HG03439 (cell line): Measurements from ENCODE around the gene PDP2.
A peak's percentile ranks its signal among the peaks of the same experiment; 100 is the strongest.

Source experiments
- ATAC-seq: cut with Tn5 transposase; IDR thresholded peaks from one replicate; pipeline ENCODE4 v1.9.1; 2021; ENCODE audit warnings: mild to moderate bottlenecking, moderate library complexity; ENCODE audit not compliant: unreplicated experiment

Gene PDP2

DNA sequence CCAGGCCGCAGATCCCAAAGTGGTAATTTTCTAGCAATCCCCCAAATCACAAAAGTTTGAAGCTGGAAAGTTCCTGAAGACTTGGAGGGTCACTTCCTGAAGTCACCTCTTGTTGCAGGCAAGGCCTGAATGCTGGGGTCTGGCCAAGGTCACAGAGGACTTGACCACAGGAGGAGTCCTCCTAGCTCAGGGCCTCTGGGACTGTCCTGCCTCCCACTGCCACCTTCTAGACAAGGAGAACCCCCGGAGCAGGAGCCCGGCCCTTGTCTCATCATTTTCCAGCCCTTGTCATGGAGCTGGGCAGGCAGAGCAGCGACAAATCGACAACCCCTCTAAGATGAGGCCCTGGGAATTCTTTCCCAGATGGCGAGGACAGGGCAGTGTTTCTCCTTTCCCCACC is 38.0 kb downstream of the PDP2 start:
- no peak for ATAC-seq

DNA sequence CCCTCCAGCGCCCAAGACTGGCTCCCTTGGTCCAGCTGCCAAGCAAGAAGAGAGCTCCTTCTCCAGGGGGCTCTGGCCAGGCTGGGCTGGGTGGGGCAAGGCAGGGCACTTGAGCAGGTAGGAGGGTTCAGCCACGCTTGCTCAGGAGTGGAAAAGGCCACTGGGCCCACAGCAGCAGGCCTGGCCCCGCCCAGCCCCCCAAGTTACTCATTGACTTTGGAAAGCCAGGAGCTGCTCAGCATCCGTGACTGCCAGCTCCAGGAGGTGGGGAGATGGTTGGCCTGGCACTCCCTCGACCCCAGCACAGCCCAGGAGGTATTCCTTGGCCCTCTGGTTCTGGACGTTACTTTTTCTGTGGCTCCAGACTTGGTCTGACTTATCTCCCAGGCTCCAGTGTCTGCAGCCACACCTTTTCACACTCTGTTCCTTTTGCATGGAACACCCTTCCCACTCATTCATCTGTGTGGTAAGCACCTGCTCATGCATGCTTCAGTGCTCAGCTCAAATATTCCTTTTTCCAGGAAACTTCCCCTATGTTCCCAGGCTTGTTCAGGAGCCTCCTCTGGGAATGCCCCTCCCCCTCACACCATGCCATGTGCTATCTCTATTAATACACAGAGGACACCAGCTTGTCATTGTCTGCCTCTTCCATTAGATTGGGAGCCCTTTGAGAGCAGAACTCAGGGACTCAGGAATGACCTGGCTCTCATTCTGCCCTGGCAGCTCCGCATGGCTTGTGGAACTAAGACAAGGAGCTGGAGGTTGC is 38.7 kb downstream of the PDP2 start, which contains the start of gene CDH16:
TSS of gene CDH16 (minus strand) at position 83 of the 766 bp plus-strand sequence. CDS start 820 bp downstream, outside the sequence.
- ATAC-seq: no peak

DNA sequence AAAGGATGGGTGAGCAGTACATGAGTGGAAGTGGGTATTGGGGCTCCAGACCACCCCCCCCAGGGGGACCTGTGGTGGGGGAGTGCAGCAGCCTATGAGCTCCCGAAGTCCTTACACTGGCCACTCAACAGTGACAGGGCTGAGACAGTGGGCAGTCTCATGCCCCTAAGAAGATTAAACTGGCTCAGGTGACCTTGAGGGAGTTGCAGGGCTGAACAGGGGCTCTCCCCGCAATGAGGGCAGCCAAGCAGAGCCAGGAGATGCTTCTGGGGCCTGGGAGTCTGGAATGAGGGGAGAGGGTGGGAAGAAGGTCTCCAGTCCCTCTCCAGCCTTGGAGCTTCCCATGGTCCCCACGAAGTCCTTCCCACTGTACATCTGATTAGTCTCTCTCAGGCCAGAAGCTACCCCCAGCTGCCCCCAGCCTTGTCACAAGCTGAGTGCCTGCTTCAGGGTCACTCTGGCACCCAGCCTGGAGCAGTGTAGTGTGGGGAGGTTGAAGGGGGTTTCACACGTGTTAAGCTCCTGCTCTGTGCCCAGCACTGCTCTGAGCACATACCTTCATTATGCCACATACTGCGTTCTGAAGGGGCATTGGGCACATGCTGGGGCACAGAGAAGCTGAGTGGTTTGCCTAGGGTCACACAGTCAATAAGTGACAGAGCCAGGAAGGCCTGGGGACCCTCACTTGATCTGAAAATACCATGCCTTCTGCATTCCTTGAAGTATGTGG is 39.4 kb downstream of the PDP2 start:
- no peak for ATAC-seq

DNA sequence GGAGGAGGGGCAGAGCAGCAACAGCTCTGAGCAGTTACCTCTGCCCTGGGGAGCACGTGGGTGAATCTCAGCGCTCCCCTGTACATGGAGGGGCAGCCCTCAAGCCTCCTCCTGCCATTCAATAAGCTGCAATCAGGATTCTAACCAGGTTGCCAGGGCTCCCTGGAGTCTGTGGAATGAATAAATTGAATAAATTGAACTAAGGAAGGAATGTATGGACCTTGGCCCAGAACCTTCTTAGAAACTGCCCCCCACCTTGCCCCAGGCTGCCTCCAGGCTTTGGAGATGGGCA is 39.9 kb downstream of the PDP2 start:
- ATAC-seq: no peak

DNA sequence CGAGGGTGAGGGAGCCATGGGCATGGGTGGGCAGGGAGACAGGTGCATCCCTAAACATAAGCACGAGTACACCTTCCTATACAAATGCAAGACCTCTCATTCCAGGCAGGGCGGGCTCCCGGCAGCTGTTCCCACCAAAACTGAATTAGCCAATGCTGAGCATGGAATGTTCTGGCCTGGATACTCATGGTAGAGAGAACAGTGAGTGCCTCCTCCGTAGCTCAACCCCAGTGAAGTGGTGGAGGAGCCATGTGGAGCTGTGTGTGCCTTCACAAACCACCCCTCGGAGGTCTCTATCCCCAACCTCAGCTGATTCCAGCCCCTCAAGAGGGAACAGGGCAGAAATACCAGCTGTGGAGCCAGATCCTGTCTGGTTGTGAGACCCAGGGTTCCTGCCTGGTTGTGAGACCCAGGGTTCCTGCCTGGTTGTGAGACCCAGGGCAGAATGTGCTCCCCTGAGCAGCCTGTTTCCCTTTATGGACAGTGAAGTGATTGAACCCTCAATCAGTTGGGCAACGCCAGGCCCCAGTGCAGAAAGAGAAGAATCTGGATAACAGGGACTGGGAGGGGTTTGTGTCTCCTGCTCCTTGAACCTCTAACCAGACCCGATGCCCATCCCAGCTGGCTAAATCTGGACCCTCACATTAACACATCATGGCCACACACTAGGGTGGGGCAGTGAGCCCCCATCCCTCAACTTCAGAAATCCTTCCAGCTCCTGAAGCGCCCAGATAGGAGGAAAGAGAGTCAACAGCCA is 40.8 kb downstream of the PDP2 start:
- ATAC-seq: no peak

DNA sequence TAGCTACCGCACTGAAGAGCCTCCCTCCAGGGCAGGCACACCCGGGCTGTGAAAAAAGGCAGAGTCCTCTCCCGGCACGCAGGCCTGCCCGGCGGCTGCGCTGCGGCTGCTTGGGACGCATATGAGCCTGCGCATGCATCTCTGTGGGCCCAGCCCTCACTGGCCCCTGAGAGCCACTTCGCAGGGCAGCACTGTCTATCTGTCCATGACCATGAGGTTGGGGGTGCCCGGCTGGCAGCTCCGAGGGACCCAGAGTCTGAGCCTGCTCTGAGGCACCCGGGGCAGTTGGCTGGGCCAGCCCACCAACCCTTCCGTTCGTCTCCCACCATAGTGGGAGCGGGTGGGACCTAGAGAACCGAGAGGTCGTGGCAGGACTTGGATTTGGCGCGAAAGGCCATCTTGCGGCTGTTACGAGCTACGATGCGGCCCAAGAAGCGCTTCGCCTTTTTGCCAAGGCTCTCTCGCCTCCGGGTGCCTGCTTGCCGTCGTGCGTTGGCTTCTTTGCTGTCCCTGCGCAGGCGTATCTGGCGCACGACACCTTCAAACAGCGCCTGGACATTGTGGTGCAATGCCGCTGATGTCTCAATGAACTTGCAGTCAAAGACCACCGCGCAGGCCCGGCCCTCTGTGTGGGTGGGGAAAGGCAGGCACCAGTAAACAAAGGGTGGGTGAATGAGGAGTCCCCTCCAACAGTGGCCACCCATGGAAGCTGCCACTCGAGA is 41.6 kb downstream of the PDP2 start:
- no peak for ATAC-seq

DNA sequence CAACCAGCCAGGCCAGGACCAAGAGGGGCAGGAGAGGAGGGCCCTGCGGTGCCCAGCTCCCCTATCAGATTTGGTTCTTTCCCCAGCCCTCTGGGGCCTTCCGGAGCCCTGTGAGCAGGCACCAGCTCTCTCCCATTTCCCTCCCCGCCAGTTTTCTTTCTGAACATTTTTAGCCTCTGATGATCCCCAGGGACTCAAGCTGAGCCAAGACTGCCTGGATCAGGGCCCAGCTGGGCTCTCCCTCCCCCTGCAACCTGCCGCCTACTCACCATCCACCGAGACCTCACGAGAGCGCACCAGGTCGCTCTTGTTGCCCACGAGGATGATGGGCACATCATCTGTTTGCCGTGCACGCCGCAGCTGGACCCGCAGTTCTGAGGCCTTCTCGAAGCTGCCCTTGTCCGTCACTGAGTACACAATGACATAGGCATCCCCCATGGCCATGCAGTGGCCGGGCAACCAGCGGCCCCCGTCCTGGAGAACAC is 43.0 kb downstream of the PDP2 start:
- no peak for ATAC-seq

DNA sequence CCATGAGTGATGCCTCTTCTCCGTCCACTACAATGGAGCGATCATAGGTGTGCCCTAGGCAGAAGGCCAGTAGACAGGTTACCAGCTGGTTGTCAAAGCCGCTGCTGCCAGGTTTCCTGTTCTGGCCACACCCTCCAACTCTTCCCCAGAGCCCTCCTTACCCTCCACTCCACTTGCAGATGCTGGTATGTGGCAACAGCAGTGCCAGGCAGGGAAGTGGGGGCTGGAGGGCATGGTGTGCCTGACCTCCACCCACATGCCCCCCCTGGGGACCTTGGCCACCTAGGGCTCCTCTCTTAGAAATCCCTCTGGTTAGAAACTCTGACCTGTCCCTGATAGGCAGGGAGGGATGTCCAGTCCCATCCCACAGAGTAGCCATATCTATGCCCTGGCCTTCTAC is 43.6 kb downstream of the PDP2 start:
- ATAC-seq: no peak

DNA sequence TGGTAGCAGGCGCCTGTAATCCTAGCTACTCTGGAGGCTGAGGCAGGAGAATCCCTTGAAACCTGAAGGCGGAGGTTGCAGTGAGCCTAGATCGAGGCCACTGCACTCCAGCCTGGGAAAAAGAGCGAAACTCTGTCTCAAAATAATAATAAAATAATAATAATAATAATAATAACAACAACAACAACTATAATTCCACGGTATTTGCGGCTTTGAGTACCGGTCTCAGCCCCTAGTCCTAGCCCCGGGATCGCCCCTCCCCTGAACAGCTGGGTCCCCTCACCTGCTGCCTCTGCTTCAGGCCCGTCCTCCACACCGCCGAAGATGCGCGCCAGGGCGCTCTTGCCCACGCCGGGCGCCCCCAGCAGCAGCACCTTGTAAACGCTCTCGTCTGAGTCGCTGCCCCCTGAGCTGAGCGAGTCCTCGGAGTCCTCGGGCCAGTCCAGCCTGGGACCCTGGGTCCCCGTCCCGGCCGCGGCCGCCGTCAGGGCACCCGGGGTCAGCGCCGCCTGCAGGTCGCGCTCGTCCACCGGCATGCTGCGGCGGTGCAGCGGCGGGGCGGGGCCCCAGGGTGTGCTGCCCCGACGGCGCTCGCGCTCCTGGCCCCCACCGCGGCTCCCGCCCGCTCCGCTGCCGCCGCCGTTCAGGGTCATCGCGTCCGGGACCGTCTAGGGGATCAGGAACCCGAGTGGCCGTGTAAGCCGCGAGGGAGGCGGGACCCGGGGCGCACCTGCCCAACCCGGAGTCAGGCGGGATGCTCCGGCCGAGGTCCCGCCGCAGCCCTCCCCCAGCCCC is 44.4 kb downstream of the PDP2 start:
- no peak for ATAC-seq

DNA sequence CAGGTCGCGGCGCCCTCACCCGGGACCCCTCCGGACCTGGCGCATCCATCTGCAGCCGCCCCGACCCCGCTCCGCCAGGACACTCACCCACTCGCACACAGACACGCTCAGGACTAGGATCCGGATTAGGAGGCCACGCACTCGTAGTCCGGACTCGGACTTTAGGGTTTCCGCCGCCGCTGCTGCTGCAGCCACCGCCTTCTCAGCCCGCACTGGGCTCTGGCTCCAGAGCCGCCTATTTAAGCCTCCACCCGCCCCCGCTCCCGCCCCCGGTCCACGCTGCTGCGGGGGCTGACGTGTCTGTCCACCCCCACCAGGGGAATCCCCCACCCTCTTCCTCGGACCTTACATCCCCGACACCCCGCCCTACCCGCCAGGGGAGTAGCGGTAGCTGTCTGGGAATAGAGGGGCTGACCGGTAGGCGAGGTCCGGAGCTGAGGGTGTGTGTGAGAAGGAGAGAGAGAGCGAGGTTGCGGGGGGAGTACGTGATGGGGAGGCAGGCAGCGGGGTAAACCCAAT is 45.1 kb downstream of the PDP2 start, which contains the start of gene RRAD:
TSS of gene RRAD (minus strand) at position 214 of the 519 bp plus-strand sequence. CDS start 356 bp downstream, outside the sequence.
- no peak for ATAC-seq

DNA sequence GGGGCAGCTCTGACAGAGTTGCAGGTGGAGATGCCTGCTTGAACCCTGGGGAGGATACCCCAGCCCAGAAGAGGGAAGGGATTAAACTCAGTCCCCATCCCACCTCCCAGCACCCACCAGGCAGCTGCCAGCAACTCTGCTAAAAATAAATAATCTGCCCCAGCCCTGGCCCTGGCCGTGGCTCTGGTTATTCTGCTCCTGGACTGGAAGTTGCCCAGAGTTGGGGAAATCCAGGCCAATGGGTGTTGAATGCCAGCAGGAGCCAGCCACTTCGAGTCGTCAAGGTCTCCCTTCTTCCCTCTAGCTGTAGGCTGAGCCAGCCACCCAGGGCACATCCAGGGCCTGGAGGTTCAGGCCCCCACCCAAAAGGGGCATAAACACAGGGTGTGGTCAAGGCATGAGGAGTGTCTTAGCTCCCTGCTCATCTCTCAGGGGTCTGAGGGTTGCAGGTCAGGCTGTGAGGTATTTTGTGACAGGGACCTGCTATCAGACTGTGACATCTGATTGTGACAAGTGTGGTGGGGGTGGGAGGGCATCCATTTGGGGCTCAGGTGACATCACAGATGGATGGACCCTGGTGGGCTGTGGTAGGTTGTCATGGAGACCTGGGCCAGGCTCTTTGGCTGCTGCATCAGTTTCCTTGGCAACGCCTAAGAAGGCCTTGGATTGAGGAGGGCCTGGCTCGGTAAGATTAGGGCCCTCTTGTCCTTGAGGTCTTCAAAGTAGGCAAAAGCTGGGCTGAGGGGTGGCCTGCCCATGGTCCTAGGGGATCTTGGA is 46.0 kb downstream of the PDP2 start:
- no peak for ATAC-seq

DNA sequence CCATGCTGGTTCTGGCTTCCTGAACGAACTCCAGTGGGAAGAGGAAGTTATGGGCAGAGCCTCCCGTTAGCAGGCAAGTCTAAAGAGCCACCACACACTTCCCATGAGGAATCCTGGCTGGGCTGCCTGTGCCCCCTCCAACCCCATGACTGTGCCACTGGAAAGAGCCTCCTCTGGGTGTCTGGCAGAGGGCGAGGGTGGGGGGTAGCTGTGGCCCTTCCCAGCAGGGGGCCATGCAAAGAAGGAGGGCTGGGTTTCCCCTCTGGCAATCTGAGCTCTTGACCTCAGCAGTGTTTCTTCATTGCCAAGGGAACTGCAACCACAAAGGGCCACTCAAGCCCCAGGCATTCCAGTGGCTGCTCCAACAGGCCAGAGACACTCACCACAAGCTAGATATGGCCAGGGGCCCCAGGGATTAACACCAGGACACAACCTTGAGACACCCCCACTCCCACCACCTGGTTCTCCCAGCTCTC is 46.7 kb downstream of the PDP2 start:
- ATAC-seq: no peak

DNA sequence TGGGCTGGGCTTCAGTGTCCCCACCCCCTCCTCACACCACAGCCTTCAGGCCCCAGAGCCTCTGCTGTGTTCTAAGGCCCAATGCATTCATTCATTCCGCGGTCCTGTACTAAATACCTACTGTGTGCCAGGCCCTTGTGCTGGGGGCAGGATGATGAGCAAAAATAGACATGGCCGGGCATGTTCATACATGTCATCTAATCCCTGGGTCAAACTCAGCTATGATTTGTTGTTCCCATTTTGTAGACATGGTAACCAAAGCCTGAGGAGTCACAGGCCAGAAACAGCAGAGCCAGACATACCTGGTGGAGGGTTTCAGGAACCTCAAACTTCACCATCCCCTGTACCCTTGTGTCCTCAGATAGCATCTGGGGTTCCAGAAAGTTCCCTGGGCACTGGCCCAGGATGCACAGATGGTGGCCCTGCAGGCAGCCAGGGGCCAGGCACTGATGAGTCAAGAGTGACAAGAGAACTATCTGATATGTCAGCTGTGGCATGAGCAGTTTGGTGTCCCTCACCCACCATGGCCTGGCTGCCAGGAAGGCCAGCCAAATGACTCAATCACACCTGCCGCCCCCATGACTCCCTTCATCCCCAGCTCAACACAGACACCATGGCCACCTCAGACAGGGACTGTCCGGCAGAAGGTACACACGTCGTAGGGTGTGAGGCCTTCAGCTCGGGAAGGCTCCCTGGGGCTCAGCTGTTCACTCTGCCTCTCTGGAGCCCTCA is 47.8 kb downstream of the PDP2 start:
- no peak for ATAC-seq

DNA sequence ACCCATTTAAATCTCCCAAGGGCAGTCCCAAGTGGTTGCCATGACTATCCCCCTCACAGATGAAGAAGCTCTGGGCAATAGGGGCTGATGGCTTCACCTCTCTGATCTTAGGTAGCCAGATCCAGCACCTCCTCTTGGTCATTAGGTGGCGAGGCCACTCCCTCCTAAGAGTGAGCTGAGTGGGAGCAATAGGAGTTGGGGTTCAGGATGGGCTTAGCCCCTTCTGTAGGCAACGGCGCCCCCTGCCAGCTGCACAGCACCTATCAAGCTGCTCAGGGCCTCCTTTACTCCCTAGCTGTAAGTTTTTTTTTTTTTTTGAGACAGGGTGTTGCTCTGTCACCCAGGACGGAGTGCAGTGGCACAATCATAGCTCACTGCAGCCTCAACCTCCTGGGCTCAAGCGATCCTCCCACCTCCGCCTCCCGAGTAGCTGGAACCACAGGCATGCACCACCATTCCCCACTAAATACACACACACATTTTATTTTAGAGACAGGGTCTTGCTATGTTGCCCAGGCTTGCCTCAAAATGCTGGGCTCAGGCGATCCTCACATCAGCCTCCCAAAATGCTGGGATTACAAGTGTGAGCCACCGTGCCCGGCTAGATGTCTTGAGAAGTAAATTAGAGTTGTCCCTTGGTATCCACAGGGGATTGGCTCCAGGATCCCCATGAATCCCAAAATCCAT is 48.5 kb downstream of the PDP2 start:
- ATAC-seq: no peak

DNA sequence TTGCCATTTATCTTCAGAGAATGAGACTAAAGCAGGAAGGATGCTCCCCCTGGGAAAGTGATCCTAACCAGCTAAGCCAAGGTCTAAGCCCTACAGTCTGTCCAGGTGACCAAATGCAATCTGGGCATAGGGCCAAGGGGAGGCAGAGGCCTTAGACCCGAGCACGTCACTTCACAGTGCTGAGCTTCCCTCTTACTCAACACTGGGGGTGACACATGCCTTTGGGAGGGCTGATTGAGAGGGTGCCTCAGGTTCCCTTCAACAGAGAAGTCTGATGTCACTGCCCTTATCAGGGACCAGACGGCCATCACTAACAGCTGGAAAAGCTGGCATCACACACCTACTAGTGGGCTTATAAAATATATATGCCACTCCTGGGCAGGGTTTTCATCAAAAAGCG is 49.9 kb downstream of the PDP2 start:
- no peak for ATAC-seq

DNA sequence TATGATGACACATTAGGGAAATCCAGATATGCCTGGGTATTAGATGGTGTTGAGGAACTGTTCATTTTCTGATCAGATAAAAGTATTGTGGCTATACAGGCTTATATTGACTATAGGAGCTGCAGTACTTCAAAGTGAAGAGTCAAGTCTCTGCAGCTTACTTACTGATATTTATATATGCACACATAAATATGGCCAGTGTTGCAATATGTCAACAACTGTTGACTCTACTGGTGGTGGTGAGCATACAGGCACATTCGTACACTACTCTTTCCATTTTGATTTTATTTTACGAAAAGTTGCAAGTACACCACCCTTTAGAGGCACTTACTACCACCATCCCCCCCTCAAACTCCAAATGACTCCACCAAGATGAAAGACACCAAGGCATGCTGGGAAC is 51.4 kb downstream of the PDP2 start:
- ATAC-seq: no peak

DNA sequence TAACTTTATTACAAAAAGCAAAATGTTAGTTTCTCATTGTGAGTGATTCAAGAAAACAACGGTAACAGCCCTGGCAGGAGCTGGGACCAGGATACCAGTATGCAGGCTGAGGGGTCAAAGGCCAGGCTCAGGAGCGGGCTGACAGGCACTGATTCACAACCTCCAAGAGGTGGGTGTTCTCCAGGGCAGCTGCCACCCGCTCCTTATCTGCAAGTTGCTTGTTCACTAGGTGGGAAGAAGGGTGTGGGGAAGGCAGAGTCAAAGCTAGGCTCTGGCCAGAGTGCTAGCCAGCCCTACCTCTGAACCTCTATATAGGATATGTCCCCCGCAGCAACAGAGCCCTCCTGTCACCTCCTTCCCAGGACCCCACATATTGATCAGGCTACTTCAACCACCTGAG is 51.8 kb downstream of the PDP2 start:
- ATAC-seq: no peak

DNA sequence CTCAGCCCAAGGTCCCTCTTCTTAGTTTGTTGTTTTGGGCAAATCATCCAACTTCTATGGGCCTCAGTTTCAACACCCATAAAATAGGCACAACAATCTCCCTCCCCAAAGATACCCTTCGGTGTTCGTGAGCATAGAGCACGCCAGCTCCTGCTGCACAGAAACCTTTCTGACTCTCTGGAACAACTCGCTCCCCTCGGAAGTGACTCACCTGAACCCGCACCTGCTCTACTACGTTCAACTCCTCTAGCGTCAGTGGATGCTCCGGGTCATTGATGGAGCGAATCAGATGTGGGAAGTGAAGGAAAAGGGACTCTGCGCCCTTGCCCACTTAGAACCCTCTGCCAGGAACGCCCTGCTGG is 53.4 kb downstream of the PDP2 start:
- peak; percentile 6 for ATAC-seq
